GM19467 (cell line): Measurements from ENCODE around the gene TMEM174.

Experiments
- ATAC-seq: cut with Tn5 transposase; IDR thresholded peaks from one replicate; pipeline ENCODE4 v1.9.1; 2021; ENCODE audit warnings: mild to moderate bottlenecking, moderate library complexity; ENCODE audit not compliant: unreplicated experiment

Gene TMEM174

GRCh38 chr5:73152411-73153388 is 20.3 kb upstream of the TMEM174 start:
- no peak for ATAC-seq

GRCh38 chr5:73153513-73153912 is 19.5 kb upstream of the TMEM174 start:
- ATAC-seq: no peak

- no peak for ATAC-seq
Measured at GRCh38 chr5:73154208-73155006, 18.6 kb upstream of the TMEM174 start.

- no peak for ATAC-seq
Measured at GRCh38 chr5:73155271-73156222, 17.4 kb upstream of the TMEM174 start.

GRCh38 chr5:73157414-73158303 is 15.3 kb upstream of the TMEM174 start:
- no peak for ATAC-seq

DNA sequence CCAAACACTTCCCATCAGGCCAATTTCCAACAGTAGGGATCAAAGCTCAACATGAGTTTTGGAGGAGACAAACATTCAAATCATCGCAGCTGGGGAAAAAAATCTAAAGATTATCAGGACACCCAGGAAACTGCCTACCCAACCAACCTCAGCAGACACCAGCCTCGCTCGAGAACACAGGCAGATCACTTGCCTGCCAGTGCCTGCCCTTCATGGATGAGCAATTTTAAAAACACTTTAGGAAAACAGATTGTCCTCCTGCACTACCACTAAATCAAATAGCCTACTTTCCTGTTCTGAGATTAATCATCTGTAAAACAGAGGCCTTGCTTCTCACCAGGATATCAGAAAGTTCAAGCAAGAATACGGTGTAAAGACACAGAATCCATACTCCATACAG is 14.7 kb upstream of the TMEM174 start:
- no peak for ATAC-seq

- peak; percentile 74 for ATAC-seq
Measured at GRCh38 chr5:73160239-73160671, 12.7 kb upstream of the TMEM174 start.

DNA sequence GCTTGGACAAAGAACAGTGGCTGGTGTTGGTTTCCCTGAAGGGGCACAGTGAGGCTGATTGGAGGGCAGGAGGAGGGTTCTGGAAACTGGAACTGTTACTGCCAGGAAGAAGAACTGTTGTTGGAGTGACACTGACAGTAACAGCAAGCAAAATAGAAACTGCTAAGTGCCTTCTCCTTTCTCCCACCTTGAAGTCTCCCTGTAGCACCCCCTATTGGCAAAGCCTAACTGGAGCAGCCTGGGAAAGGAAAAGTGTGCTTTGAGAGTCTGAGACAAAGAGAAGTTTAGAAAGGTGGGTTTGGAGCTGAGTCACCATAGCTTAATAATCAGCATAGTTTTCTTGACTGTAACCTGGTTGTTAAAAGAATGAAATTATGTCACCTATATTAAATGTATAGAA is 2.5 kb upstream of the TMEM174 start:
- ATAC-seq: no peak

GRCh38 chr5:73171495-73171894 is 1.5 kb upstream of the TMEM174 start:
- ATAC-seq: no peak

- ATAC-seq: no peak
Measured at GRCh38 chr5:73174100-73174815, 1.3 kb downstream of the TMEM174 start.

DNA sequence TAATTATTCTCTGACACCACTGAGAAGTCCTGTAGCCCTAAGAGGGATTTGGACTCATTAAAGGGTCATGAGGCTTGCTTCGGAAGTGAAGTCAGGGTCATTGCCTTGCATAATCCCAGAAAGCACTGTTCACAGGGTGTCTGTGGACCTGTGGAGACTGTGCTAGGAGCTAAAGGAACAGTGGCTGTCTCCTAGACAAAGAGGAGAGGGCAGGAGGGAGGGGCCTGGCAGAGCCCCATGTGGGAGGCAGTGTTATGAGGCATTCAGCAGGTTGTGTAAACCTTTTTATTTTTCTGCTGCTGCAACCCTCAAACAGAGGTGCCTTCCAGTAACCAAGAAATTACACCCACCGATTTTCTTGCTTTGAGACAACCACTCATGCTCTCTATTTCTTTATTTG is 3.3 kb downstream of the TMEM174 start:
- ATAC-seq: no peak

DNA sequence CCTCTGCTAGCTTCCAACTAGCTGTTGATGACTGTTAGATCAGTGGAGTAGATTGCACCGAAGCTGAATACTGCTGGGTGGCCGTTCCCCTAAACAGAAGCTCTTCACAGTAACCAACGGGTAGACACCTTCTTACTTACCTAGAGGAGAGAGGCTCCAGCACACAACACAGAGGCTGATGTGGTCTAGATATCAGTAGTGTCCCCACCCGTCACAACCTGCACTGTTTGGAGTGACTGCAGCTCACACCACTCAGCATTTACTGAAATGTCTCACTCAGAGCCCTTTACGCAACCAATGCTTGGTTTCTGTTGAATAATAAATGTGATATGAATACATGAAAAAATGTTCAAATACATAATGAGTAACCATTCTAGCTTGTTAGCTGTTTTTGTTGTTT is 5.3 kb downstream of the TMEM174 start:
- no peak for ATAC-seq

- no peak for ATAC-seq
Measured at GRCh38 chr5:73179730-73180129, 6.7 kb downstream of the TMEM174 start.

GRCh38 chr5:73180566-73180965 is 7.6 kb downstream of the TMEM174 start:
- ATAC-seq: no peak

GRCh38 chr5:73182307-73182706 is 9.3 kb downstream of the TMEM174 start:
- ATAC-seq: no peak

GRCh38 chr5:73183000-73183399 is 10.0 kb downstream of the TMEM174 start:
- no peak for ATAC-seq

- no peak for ATAC-seq
Measured at GRCh38 chr5:73183481-73183891, 10.5 kb downstream of the TMEM174 start.

- no peak for ATAC-seq
Measured at GRCh38 chr5:73186976-73187375, 14.0 kb downstream of the TMEM174 start.
